H9 (cell line): ENCODE measurements around the gene PRRX1. TPM values are rescaled to one million over a fixed set of nuclear protein-coding genes. Genes with fewer than 3 reads are reported as not detected.

ENCODE experiments used
- DNase-seq: peaks from one replicate; pipeline ENCODE4 v3.0.0-alpha.2; 2017
- H2AFZ ChIP-seq: one replicate; pipeline ENCODE4 v1.6.1; 2013; ENCODE audit warnings: mild to moderate bottlenecking, low read length, control low read depth, moderate library complexity
- H2AK5ac ChIP-seq: 2 replicates; pipeline ENCODE4 v1.6.1; 2013; ENCODE audit warnings: low read length, control low read depth, mixed read lengths; ENCODE audit not compliant: insufficient read length
- H2BK120ac ChIP-seq: one replicate; pipeline ENCODE4 v1.6.1; 2013; ENCODE audit warnings: low read depth, mild to moderate bottlenecking, low read length, control low read depth, inconsistent platforms; ENCODE audit not compliant: poor library complexity, severe bottlenecking
- H2BK12ac ChIP-seq: 2 replicates; pipeline ENCODE4 v1.6.1; 2013; ENCODE audit warnings: low read length, control low read depth, mixed read lengths, low read depth; ENCODE audit not compliant: insufficient read length
- H2BK15ac ChIP-seq: 2 replicates; pipeline ENCODE4 v1.6.1; 2013; ENCODE audit warnings: low read depth, low read length, control low read depth
- H2BK20ac ChIP-seq: one replicate; pipeline ENCODE4 v1.6.1; 2013; ENCODE audit warnings: low read depth, mild to moderate bottlenecking, low read length, control low read depth, inconsistent platforms; ENCODE audit not compliant: poor library complexity, severe bottlenecking
- H2BK5ac ChIP-seq: 2 replicates; pipeline ENCODE4 v1.6.1; 2013; ENCODE audit warnings: low read length, control low read depth, mixed read lengths; ENCODE audit not compliant: insufficient read length
- H3K14ac ChIP-seq: 2 replicates; pipeline ENCODE4 v1.6.1; 2013; ENCODE audit warnings: low read length, control low read depth; ENCODE audit not compliant: insufficient read depth
- H3K18ac ChIP-seq: 2 replicates; pipeline ENCODE4 v1.6.1; 2013; ENCODE audit warnings: low read depth, mild to moderate bottlenecking, mixed read lengths, low read length, control low read depth; ENCODE audit not compliant: insufficient read length
- H3K23ac ChIP-seq: 2 replicates; pipeline ENCODE4 v1.6.1; 2013; ENCODE audit warnings: low read length, control low read depth, mixed read lengths, low read depth; ENCODE audit not compliant: insufficient read length
- H3K23me2 ChIP-seq: 2 replicates; pipeline ENCODE4 v1.6.1; 2013; ENCODE audit warnings: low read depth, mild to moderate bottlenecking, mixed read lengths, low read length, control low read depth; ENCODE audit not compliant: insufficient read length, poor library complexity, severe bottlenecking
- H3K27ac ChIP-seq: 2 replicates; pipeline ENCODE4 v1.5.1; 2013; ENCODE audit warnings: low read length, control low read depth, mixed read lengths, low read depth; ENCODE audit not compliant: insufficient read length
- H3K27me3 ChIP-seq: 2 replicates; pipeline ENCODE4 v1.6.1; 2013; ENCODE audit warnings: low read length, control low read depth, inconsistent platforms; ENCODE audit not compliant: insufficient read depth
- H3K4ac ChIP-seq: 2 replicates; pipeline ENCODE4 v1.6.1; 2013; ENCODE audit warnings: low read depth, mild to moderate bottlenecking, control low read depth, inconsistent platforms, low read length, moderate library complexity
- H3K4me1 ChIP-seq: 2 replicates; pipeline ENCODE4 v1.6.1; 2013; ENCODE audit warnings: low read length, control low read depth, inconsistent platforms; ENCODE audit not compliant: insufficient read depth
- H3K4me2 ChIP-seq: 2 replicates; pipeline ENCODE4 v1.6.1; 2013; ENCODE audit warnings: low read length, control low read depth, mixed read lengths; ENCODE audit not compliant: insufficient read length, insufficient read depth
- H3K56ac ChIP-seq: 2 replicates; pipeline ENCODE4 v1.6.1; 2013; ENCODE audit warnings: low read depth, mild to moderate bottlenecking, mixed read lengths, low read length, control low read depth; ENCODE audit not compliant: insufficient read length
- H3K79me1 ChIP-seq: 2 replicates; pipeline ENCODE4 v1.6.1; 2013; ENCODE audit warnings: low read depth, mild to moderate bottlenecking, moderate library complexity, low read length, control low read depth, inconsistent platforms; ENCODE audit not compliant: insufficient read depth, poor library complexity, severe bottlenecking
- H3K79me2 ChIP-seq: 2 replicates; pipeline ENCODE4 v1.6.1; 2013; ENCODE audit warnings: low read length, control low read depth, inconsistent platforms; ENCODE audit not compliant: insufficient read depth
- H3K9ac ChIP-seq: 2 replicates; pipeline ENCODE4 v1.6.1; 2013; ENCODE audit warnings: low read length, control low read depth, mixed read lengths; ENCODE audit not compliant: insufficient read length; ENCODE audit errors: extremely low read depth
- H3K9me3 ChIP-seq: one replicate; pipeline ENCODE4 v1.6.1; 2013; ENCODE audit warnings: low read depth, low read length, inconsistent platforms; ENCODE audit not compliant: control insufficient read depth
- H3T11ph ChIP-seq: one replicate; pipeline ENCODE4 v1.6.1; 2013; ENCODE audit warnings: mild to moderate bottlenecking, low read length, control low read depth, inconsistent platforms
- H4K20me1 ChIP-seq: one replicate; pipeline ENCODE4 v1.6.1; 2013; ENCODE audit not compliant: control insufficient read depth, insufficient read length, insufficient read depth
- H4K5ac ChIP-seq: 2 replicates; pipeline ENCODE4 v1.6.1; 2013; ENCODE audit warnings: low read depth, mild to moderate bottlenecking, mixed read lengths, low read length, control low read depth; ENCODE audit not compliant: insufficient read length
- H4K8ac ChIP-seq: replicated peaks from 2 replicates; pipeline ENCODE4 v1.6.1; 2013; ENCODE audit warnings: low read length, control low read depth, mixed read lengths, low read depth; ENCODE audit not compliant: insufficient read length
- H4K91ac ChIP-seq: 2 replicates; pipeline ENCODE4 v1.6.1; 2013; ENCODE audit warnings: low read depth, mild to moderate bottlenecking, moderate library complexity, mixed read lengths, low read length, control low read depth; ENCODE audit not compliant: insufficient read length
- H3K27ac Mint-ChIP-seq, 3 experiments: 2 replicates in 2 of 3; 3 replicates in 1 of 3; pipeline ENCODE4 v1.8.0; 2020 to 2021; ENCODE audit warnings: mixed read lengths in 3 of 3, mild to moderate bottlenecking in 1 of 3, moderate library complexity in 1 of 3
- H3K27me3 Mint-ChIP-seq: 2 replicates; pipeline ENCODE4 v1.8.0; 2021; ENCODE audit warnings: low read depth, mild to moderate bottlenecking, moderate library complexity, mixed read lengths
- H3K36me3 Mint-ChIP-seq, 3 experiments: 2 replicates in 2 of 3; 3 replicates in 1 of 3; pipeline ENCODE4 v1.8.0; 2020 to 2021; ENCODE audit warnings: low read depth in 3 of 3, mixed read lengths in 3 of 3; ENCODE audit not compliant: insufficient read depth in 1 of 3
- H3K4me1 Mint-ChIP-seq, 2 experiments: 2 replicates each; pipeline ENCODE4 v1.8.0; 2020; ENCODE audit warnings: mixed read lengths in 2 of 2
- H3K4me3 Mint-ChIP-seq, 2 experiments: 2 replicates in 1 of 2; 3 replicates in 1 of 2; pipeline ENCODE4 v1.8.0; 2020 to 2021; ENCODE audit warnings: mild to moderate bottlenecking in 2 of 2, mixed read lengths in 2 of 2, moderate library complexity in 1 of 2
- H3K9me3 Mint-ChIP-seq, 2 experiments: 2 replicates in 1 of 2; 3 replicates in 1 of 2; pipeline ENCODE4 v1.8.0; 2020; ENCODE audit warnings: mild to moderate bottlenecking in 2 of 2, mixed read lengths in 2 of 2, moderate library complexity in 1 of 2
- WGBS: extraction: QIAGEN DNeasy Blood & Tissue Kit; methylation state at CpG from one replicate; pipeline ENCODE4 v1.1.7; 2013; ENCODE audit warnings: missing lambda C conversion rate, low lambda C conversion rate, mixed read lengths; ENCODE audit not compliant: insufficient read length; ENCODE audit errors: extremely low coverage; 5-methylcytosine and 5-hydroxymethylcytosine counted together
- total RNA-seq: library from RNA; stranded (reverse); gene quantifications from 2 replicates; pipeline ENCODE4 v1.2.1, GENCODE V29; 2021
- TF ChIP-seq, protein P1 (sequence below): fragments of 200-600 bp; sonication (generic); conservative IDR thresholded peaks from 3 replicates; pipeline ENCODE4 v1.8.0; 2021; ENCODE audit warnings: antibody characterized with exemption, mild to moderate bottlenecking

PRRX1 gene
- total RNA-seq, 1 experiment from 2014 or later, result not detected

DNA sequence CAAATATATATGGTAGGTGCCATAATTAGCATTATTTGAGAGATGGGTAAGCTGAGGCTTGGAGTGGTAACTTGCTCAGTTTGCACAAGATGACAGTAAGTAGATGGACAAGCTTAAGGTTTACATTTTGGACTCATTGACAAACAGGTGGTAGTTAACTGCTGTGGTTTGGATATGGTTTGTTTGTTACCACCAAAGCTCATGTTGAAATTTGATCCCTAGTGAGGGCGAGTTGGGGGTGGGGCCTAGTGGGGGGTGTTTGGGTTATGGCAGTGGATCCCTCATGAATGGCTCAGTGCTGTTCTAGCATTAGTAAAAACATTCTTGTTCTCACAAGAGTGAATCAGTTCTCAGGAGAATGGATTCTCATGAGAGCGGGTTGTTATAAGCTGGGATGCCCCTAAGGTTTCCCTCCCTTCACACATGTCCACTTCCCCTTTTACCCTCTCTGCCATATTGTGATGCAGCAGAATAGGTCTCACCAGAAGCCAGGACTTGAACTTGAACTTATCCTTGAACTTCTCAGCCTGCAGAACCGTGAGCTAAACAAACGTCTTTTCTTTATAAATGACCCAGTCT lies 6.6 kb upstream of the PRRX1 start:
- DNase-seq, result no peak
- no peaks in the 10 kb centered on the region for H3K9me3 ChIP-seq
- no peak overlapping the region for H2BK120ac ChIP-seq
- H2AFZ ChIP-seq, result no peak overlapping the region
- no peak overlapping the region for H3K23ac ChIP-seq
- Mint-ChIP-seq H3K9me3 (no peaks in the 10 kb centered on the region), H3K4me1 (peaks cover 25 to 26% of the 10 kb centered on the region in 2 experiments), H3K27ac (no peak overlapping the region), H3K36me3 (peaks cover 0 to 2% (median 0%) of the 10 kb centered on the region in 3 experiments; a peak in 2 of 7 replicates), H3K27me3 (peaks cover 66% of the 10 kb centered on the region), H3K4me3 (no peak overlapping the region)
- no peak overlapping the region for H3K4me2 ChIP-seq
- no CpG with 5 or more reads among the region's 4 CpGs for WGBS
- no peak overlapping the region for H3K9ac ChIP-seq
- H3K27me3 ChIP-seq, result peaks cover 35% of the 10 kb centered on the region
- no peak overlapping the region for H2BK20ac ChIP-seq
- H3K56ac ChIP-seq, result no peak overlapping the region
- no peak overlapping the region for H3K4ac ChIP-seq
- no peak overlapping the region for H2BK15ac ChIP-seq
- H2AK5ac ChIP-seq, result no peak overlapping the region
- no peak overlapping the region for H3T11ph ChIP-seq
- TF ChIP-seq, protein P1, sequence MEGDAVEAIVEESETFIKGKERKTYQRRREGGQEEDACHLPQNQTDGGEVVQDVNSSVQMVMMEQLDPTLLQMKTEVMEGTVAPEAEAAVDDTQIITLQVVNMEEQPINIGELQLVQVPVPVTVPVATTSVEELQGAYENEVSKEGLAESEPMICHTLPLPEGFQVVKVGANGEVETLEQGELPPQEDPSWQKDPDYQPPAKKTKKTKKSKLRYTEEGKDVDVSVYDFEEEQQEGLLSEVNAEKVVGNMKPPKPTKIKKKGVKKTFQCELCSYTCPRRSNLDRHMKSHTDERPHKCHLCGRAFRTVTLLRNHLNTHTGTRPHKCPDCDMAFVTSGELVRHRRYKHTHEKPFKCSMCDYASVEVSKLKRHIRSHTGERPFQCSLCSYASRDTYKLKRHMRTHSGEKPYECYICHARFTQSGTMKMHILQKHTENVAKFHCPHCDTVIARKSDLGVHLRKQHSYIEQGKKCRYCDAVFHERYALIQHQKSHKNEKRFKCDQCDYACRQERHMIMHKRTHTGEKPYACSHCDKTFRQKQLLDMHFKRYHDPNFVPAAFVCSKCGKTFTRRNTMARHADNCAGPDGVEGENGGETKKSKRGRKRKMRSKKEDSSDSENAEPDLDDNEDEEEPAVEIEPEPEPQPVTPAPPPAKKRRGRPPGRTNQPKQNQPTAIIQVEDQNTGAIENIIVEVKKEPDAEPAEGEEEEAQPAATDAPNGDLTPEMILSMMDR, result no peak
- H3K79me1 ChIP-seq, result no peaks in the 10 kb centered on the region
- no peaks in the 10 kb centered on the region for H4K20me1 ChIP-seq
- H3K23me2 ChIP-seq, result peaks cover 20% of the 10 kb centered on the region
- no peak overlapping the region for H2BK5ac ChIP-seq
- no peak overlapping the region for H3K14ac ChIP-seq
- H3K79me2 ChIP-seq, result no peaks in the 10 kb centered on the region
- no peak overlapping the region for H2BK12ac ChIP-seq
- H3K27ac ChIP-seq, result no peak overlapping the region
- no peak overlapping the region for H4K91ac ChIP-seq
- H3K18ac ChIP-seq, result no peak overlapping the region
- H4K5ac ChIP-seq, result no peak overlapping the region
- peaks cover 3% of the 10 kb centered on the region; the same call in 1 of the 2 replicates for H3K4me1 ChIP-seq
- H4K8ac ChIP-seq, result no peak overlapping the region
